ENCODE data around the gene HECTD3.
"Not testable (repeated sequence)": the region's sequence is repeated elsewhere in the genome, so short reads cannot be mapped to it uniquely, and the experiment has no call there.

Gene HECTD3

GRCh38 chr1:44962729-44963128 lies 48.4 kb downstream of the HECTD3 start:
- TF ChIP-seq SPI1 (IDR thresholded peaks at IDR 0.05; ENCODE audit: low read depth, low read length) = no peak
- no peak for TF ChIP-seq POU2F2 (IDR thresholded peaks at IDR 0.05; ENCODE audit: low read depth, low read length)
- no peak for TF ChIP-seq PAX5 (IDR thresholded peaks at IDR 0.05; ENCODE audit: insufficient read depth, low read length, severe bottlenecking)
- no peak for TF ChIP-seq POLR2A (IDR thresholded peaks at IDR 0.05; ENCODE audit: low read depth, low read length)
- no peak for TF ChIP-seq POLR2AphosphoS5 (IDR thresholded peaks at IDR 0.05; ENCODE audit: low read depth, low read length)
- TF ChIP-seq TAF1 (IDR thresholded peaks at IDR 0.05; ENCODE audit: low read depth, low read length) = no peak
- no peak for DNase-seq (ENCODE audit: insufficient read length, low spot score)
- FAIRE-seq = no peak

GRCh38 chr1:44962022-44962421 lies 49.1 kb downstream of the HECTD3 start:
- not testable (repeated sequence) for FAIRE-seq; DNase-seq (ENCODE audit: insufficient read length, low spot score)

GRCh38 chr1:44957566-44957965 lies 53.6 kb downstream of the HECTD3 start:
- not testable (repeated sequence) for DNase-seq (ENCODE audit: insufficient read length, low spot score); FAIRE-seq

GRCh38 chr1:44956077-44956476 lies 55.0 kb downstream of the HECTD3 start:
- not testable (repeated sequence) for FAIRE-seq; DNase-seq (ENCODE audit: insufficient read length, low spot score)
